Measurements from ENCODE around the gene RBPMS2.
A peak's percentile ranks its signal among the peaks of the same experiment; 100 is the strongest.
"Not testable (repeated sequence)": the region's sequence is repeated elsewhere in the genome, so short reads cannot be mapped to it uniquely, and the experiment has no call there.

The RBPMS2 gene

DNA sequence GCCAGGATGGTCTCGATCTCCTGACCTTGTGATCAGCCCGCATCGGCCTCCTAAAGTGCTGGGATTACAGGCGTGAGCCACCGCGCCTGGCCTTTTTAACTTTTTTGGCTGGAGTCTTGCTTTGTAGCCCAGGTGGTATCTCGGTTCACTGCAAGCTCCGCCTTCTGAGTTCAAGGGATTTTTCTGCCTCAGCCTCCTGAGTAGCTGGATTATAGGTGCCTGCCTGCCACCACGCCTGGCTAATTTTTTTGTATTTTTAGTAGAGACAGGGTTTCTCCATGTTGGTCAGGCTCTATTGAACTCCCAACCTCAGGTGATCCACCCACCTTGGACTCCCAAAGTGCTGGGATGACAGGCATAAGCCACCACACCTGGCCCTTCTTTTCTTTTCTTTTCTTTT is 20.5 kb upstream of the RBPMS2 start:
- H3K4me1 ChIP-seq (ENCODE audit: control insufficient read depth, low read depth, low read length); H2AK5ac ChIP-seq (ENCODE audit: low read length); H3K79me1 ChIP-seq (ENCODE audit: low read length); H4K5ac ChIP-seq (ENCODE audit: low read length); H3K79me2 ChIP-seq (ENCODE audit: control insufficient read depth, insufficient read depth, low read length); H3K27ac ChIP-seq (ENCODE audit: low read depth, low read length); H3K4me3 ChIP-seq (ENCODE audit: low read length); H3K56ac ChIP-seq (ENCODE audit: low read length); H3K9ac ChIP-seq (ENCODE audit: low read length); H4K8ac ChIP-seq (ENCODE audit: low read depth, low read length); H3K27me3 ChIP-seq (ENCODE audit: insufficient read depth, low read length, poor library complexity); H2BK120ac ChIP-seq (ENCODE audit: low read depth, low read length); DNase-seq; H2BK5ac ChIP-seq (ENCODE audit: low read length); H3K4me2 ChIP-seq (ENCODE audit: low read length); H3K36me3 ChIP-seq (ENCODE audit: control insufficient read depth, insufficient read depth, low read length); H3K18ac ChIP-seq (ENCODE audit: low read length); H3K23ac ChIP-seq (ENCODE audit: low read length); H3K4ac ChIP-seq (ENCODE audit: low read depth, low read length); H2BK15ac ChIP-seq (replicated peaks; ENCODE audit: low read depth): not testable (repeated sequence)
- WGBS (ENCODE audit: extremely low coverage, insufficient coverage, low lambda C conversion rate), result no CpG with 5 or more reads among the region's 9 CpGs

DNA sequence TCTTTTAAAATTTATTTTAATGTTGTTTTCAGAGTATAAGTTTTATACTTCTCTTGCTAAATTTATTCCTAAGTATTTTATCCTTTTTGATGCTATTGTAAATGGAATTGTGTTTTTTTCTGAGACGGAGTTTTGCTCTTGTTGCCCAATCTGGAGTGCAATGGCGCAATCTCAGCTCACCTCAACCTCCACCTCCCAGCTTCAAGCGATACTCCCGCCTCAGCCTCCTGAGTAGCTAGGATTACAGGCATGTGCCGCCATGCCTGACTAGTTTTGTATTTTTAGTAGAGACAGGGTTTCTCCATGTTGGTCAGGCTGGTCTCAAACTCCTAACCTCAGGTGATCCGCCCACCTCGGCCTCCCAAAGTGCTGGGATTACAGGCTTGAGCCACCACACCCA is 19.9 kb upstream of the RBPMS2 start:
- not testable (repeated sequence) for H3K4ac ChIP-seq (ENCODE audit: low read depth, low read length); H2BK15ac ChIP-seq (replicated peaks; ENCODE audit: low read depth); H3K18ac ChIP-seq (ENCODE audit: low read length); H4K8ac ChIP-seq (ENCODE audit: low read depth, low read length); H3K9ac ChIP-seq (ENCODE audit: low read length); H3K79me1 ChIP-seq (ENCODE audit: low read length); H3K27me3 ChIP-seq (ENCODE audit: insufficient read depth, low read length, poor library complexity); DNase-seq; H3K4me3 ChIP-seq (ENCODE audit: low read length); H3K4me1 ChIP-seq (ENCODE audit: control insufficient read depth, low read depth, low read length); H3K36me3 ChIP-seq (ENCODE audit: control insufficient read depth, insufficient read depth, low read length); H3K56ac ChIP-seq (ENCODE audit: low read length); H2BK5ac ChIP-seq (ENCODE audit: low read length); H3K79me2 ChIP-seq (ENCODE audit: control insufficient read depth, insufficient read depth, low read length); H3K4me2 ChIP-seq (ENCODE audit: low read length); H3K23ac ChIP-seq (ENCODE audit: low read length); H2BK120ac ChIP-seq (ENCODE audit: low read depth, low read length); H3K27ac ChIP-seq (ENCODE audit: low read depth, low read length); H4K5ac ChIP-seq (ENCODE audit: low read length); H2AK5ac ChIP-seq (ENCODE audit: low read length)
- WGBS (ENCODE audit: extremely low coverage, insufficient coverage, low lambda C conversion rate), result no CpG with 5 or more reads among the region's 7 CpGs

DNA sequence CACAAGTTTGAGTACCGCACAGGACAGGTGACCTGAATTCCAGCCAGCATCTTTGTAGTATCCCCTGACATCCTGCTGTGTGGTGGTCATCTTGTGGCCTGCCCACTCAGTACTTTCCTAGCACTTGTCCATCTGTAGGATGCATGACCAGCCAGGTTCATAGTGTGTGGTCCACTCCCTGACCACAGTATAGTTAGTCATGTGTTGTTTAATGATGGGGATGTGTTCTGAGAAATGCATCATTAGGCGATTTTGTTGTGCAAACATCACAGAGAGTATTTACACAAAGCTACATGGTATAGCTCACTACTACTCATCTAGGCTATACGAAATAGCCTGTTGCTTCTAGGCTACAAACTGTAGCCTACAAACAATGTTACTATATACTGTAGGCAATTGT is 16.9 kb upstream of the RBPMS2 start:
- H3K4me3 ChIP-seq (ENCODE audit: low read length), result no peak overlapping the region
- H3K4me2 ChIP-seq (ENCODE audit: low read length), result no peak overlapping the region
- no peak overlapping the region for H3K56ac ChIP-seq (ENCODE audit: low read length)
- H2BK15ac ChIP-seq (replicated peaks; ENCODE audit: low read depth), result no peak overlapping the region
- no peak overlapping the region for H3K9ac ChIP-seq (ENCODE audit: low read length)
- no peak overlapping the region for H3K27ac ChIP-seq (ENCODE audit: low read depth, low read length)
- no peak overlapping the region for H3K18ac ChIP-seq (ENCODE audit: low read length)
- H4K8ac ChIP-seq (ENCODE audit: low read depth, low read length), result no peak overlapping the region
- no peak overlapping the region for H3K4ac ChIP-seq (ENCODE audit: low read depth, low read length)
- H3K27me3 ChIP-seq (ENCODE audit: insufficient read depth, low read length, poor library complexity), result no peaks in the 10 kb centered on the region
- no peak overlapping the region for H4K5ac ChIP-seq (ENCODE audit: low read length)
- H3K23ac ChIP-seq (ENCODE audit: low read length), result no peak overlapping the region
- DNase-seq, result no peak
- H2BK5ac ChIP-seq (ENCODE audit: low read length), result no peak overlapping the region
- H3K79me2 ChIP-seq (ENCODE audit: control insufficient read depth, insufficient read depth, low read length), result no peaks in the 10 kb centered on the region
- no peak overlapping the region for H2BK120ac ChIP-seq (ENCODE audit: low read depth, low read length)
- no peaks in the 10 kb centered on the region for H3K36me3 ChIP-seq (ENCODE audit: control insufficient read depth, insufficient read depth, low read length)
- WGBS (ENCODE audit: extremely low coverage, insufficient coverage, low lambda C conversion rate), result no CpG with 5 or more reads among the region's 3 CpGs
- no peaks in the 10 kb centered on the region for H3K4me1 ChIP-seq (ENCODE audit: control insufficient read depth, low read depth, low read length)
- H2AK5ac ChIP-seq (ENCODE audit: low read length), result no peak overlapping the region
- H3K79me1 ChIP-seq (ENCODE audit: low read length), result no peaks in the 10 kb centered on the region

DNA sequence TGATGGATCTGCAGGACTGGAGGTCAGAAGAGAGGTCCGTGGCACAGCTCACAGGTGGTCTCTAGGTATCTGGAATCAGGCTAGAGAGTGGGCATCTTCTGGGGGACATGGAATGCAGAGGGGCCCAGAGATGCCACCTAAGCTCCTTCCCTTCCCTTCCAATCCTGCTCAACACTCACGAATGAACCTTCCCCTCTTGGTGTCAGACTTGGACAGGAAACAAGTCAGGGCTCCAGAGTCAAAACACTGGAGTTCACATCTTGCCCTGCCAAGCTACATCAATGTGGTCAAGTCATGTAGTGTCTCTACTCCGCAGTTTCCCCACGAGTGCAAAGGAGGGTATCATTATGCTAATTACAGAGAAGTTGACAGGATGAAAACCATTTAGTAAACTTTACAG is 16.0 kb upstream of the RBPMS2 start:
- Histone ChIP-seq H3K18ac (ENCODE audit: low read length) (no peak overlapping the region), H3K27me3 (ENCODE audit: insufficient read depth, low read length, poor library complexity) (no peaks in the 10 kb centered on the region), H3K56ac (ENCODE audit: low read length) (no peak overlapping the region), H2BK15ac (replicated peaks; ENCODE audit: low read depth) (no peak overlapping the region), H3K9ac (ENCODE audit: low read length) (no peak overlapping the region), H3K4me1 (ENCODE audit: control insufficient read depth, low read depth, low read length) (no peaks in the 10 kb centered on the region), H3K79me1 (ENCODE audit: low read length) (no peaks in the 10 kb centered on the region), H4K8ac (ENCODE audit: low read depth, low read length) (no peak overlapping the region), H3K4me3 (ENCODE audit: low read length) (no peak overlapping the region), H3K79me2 (ENCODE audit: control insufficient read depth, insufficient read depth, low read length) (no peaks in the 10 kb centered on the region), H3K4ac (ENCODE audit: low read depth, low read length) (no peak overlapping the region), H2BK120ac (ENCODE audit: low read depth, low read length) (no peak overlapping the region), H3K36me3 (ENCODE audit: control insufficient read depth, insufficient read depth, low read length) (no peaks in the 10 kb centered on the region), H3K23ac (ENCODE audit: low read length) (no peak overlapping the region), H2BK5ac (ENCODE audit: low read length) (no peak overlapping the region), H3K4me2 (ENCODE audit: low read length) (no peak overlapping the region), H3K27ac (ENCODE audit: low read depth, low read length) (no peak overlapping the region), H2AK5ac (ENCODE audit: low read length) (no peak overlapping the region), H4K5ac (ENCODE audit: low read length) (no peak overlapping the region)
- WGBS (ENCODE audit: extremely low coverage, insufficient coverage, low lambda C conversion rate), result no CpG with 5 or more reads among the region's 4 CpGs
- DNase-seq, result no peak

DNA sequence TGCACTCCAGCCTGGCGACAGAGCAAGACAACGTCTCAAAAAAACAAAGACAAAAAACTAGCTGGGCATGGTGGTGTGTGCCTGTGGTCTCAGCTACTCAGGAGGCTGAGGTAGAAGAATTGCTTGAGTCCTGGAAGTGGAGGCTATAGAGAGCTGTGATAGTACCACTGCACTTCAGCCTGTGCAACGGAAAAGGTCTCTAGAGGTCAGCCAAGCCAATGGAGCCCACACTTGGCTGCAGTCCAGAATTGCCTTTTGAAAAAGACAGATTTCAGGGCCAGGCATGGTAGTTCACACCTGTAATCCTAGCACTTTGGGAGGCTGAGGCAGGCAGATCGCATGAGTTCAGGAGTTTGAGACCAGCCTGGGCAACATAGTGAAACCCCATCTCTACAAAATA is 8.4 kb upstream of the RBPMS2 start:
- H3K79me2 ChIP-seq (ENCODE audit: control insufficient read depth, insufficient read depth, low read length), result no peaks in the 10 kb centered on the region
- WGBS (ENCODE audit: extremely low coverage, insufficient coverage, low lambda C conversion rate), result no CpG with 5 or more reads among the region's 4 CpGs
- H3K4ac ChIP-seq (ENCODE audit: low read depth, low read length), result no peak overlapping the region
- no peak overlapping the region for H4K8ac ChIP-seq (ENCODE audit: low read depth, low read length)
- H3K79me1 ChIP-seq (ENCODE audit: low read length), result no peaks in the 10 kb centered on the region
- no peak overlapping the region for H3K4me3 ChIP-seq (ENCODE audit: low read length)
- no peak overlapping the region for H3K23ac ChIP-seq (ENCODE audit: low read length)
- no peaks in the 10 kb centered on the region for H3K36me3 ChIP-seq (ENCODE audit: control insufficient read depth, insufficient read depth, low read length)
- H2AK5ac ChIP-seq (ENCODE audit: low read length), result no peak overlapping the region
- no peak overlapping the region for H4K5ac ChIP-seq (ENCODE audit: low read length)
- peaks cover 6% of the 10 kb centered on the region for H3K4me1 ChIP-seq (ENCODE audit: control insufficient read depth, low read depth, low read length)
- H3K9ac ChIP-seq (ENCODE audit: low read length), result no peak overlapping the region
- H3K18ac ChIP-seq (ENCODE audit: low read length), result no peak overlapping the region
- no peak overlapping the region for H3K4me2 ChIP-seq (ENCODE audit: low read length)
- H2BK5ac ChIP-seq (ENCODE audit: low read length), result no peak overlapping the region
- H2BK15ac ChIP-seq (replicated peaks; ENCODE audit: low read depth), result no peak overlapping the region
- H3K27me3 ChIP-seq (ENCODE audit: insufficient read depth, low read length, poor library complexity), result no peaks in the 10 kb centered on the region
- no peak for DNase-seq
- no peak overlapping the region for H3K56ac ChIP-seq (ENCODE audit: low read length)
- H2BK120ac ChIP-seq (ENCODE audit: low read depth, low read length), result no peak overlapping the region
- H3K27ac ChIP-seq (ENCODE audit: low read depth, low read length), result no peak overlapping the region

DNA sequence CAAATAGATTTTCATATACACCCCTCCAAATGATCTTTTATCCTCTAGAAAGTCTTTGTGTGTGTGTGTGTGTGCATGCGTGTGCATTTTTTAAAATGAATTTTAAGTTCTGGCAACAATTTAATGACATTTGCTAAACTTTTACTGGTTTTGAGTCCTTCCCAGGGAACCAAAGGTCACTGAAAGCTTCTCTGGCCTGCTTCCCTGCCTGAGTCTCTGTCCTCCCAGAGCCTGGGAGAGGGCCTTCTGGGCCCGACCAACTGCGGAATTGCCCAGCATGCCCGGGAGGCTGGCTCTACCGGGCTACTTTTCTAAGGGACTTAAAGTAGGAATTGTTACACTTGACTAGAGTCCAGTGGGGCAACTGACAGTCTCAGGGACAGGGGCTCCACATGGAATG is 7.4 kb upstream of the RBPMS2 start:
- H3K4me3 ChIP-seq (ENCODE audit: low read length), result no peak overlapping the region
- H2BK15ac ChIP-seq (replicated peaks; ENCODE audit: low read depth), result no peak overlapping the region
- H4K5ac ChIP-seq (ENCODE audit: low read length), result no peak overlapping the region
- DNase-seq, result no peak
- H3K23ac ChIP-seq (ENCODE audit: low read length), result no peak overlapping the region
- no peaks in the 10 kb centered on the region for H3K36me3 ChIP-seq (ENCODE audit: control insufficient read depth, insufficient read depth, low read length)
- H2BK5ac ChIP-seq (ENCODE audit: low read length), result no peak overlapping the region
- no CpG with 5 or more reads among the region's 5 CpGs for WGBS (ENCODE audit: extremely low coverage, insufficient coverage, low lambda C conversion rate)
- peak overlapping the region; percentile 47 for H3K56ac ChIP-seq (ENCODE audit: low read length)
- no peak overlapping the region for H3K9ac ChIP-seq (ENCODE audit: low read length)
- no peak overlapping the region for H3K4me2 ChIP-seq (ENCODE audit: low read length)
- H3K79me2 ChIP-seq (ENCODE audit: control insufficient read depth, insufficient read depth, low read length), result no peaks in the 10 kb centered on the region
- peak overlapping the region; percentile 14 for H3K18ac ChIP-seq (ENCODE audit: low read length)
- no peaks in the 10 kb centered on the region for H3K79me1 ChIP-seq (ENCODE audit: low read length)
- H2AK5ac ChIP-seq (ENCODE audit: low read length), result no peak overlapping the region
- H3K4ac ChIP-seq (ENCODE audit: low read depth, low read length), result peak overlapping the region; percentile 72
- H4K8ac ChIP-seq (ENCODE audit: low read depth, low read length), result no peak overlapping the region
- no peaks in the 10 kb centered on the region for H3K27me3 ChIP-seq (ENCODE audit: insufficient read depth, low read length, poor library complexity)
- no peak overlapping the region for H2BK120ac ChIP-seq (ENCODE audit: low read depth, low read length)
- no peak overlapping the region for H3K27ac ChIP-seq (ENCODE audit: low read depth, low read length)
- peaks cover 8% of the 10 kb centered on the region for H3K4me1 ChIP-seq (ENCODE audit: control insufficient read depth, low read depth, low read length)
